Pancreas (tissue), 10 donors: ENCODE data around the gene CRAMP1. TPM values are rescaled to one million over a fixed set of nuclear protein-coding genes. Genes with fewer than 3 reads are reported as not detected.
A peak's percentile ranks its signal among the peaks of the same experiment; 100 is the strongest.

Experiments used
- ATAC-seq, 4 donors: fragments of 200-7000 bp; cut with Tn5 transposase; one replicate each; pipeline versions ENCODE4 v1.8.0 to v1.9.1; 2020; ENCODE audit warnings: mild to moderate bottlenecking in 4 of 4, moderate library complexity in 4 of 4
- DNase-seq, 6 donors: peaks; one replicate each; pipeline ENCODE4 v3.0.0-alpha.2; 2020
- FAIRE-seq: peaks from 2 replicates; lab custom pipeline; 2012; peaks lifted over from hg19 to GRCh38; lab: Jason Lieb, UNC
- H3K27ac ChIP-seq, 4 donors: fragments of 200-600 bp; sonication (generic); 1 replicate in 3 of 4; 2 replicates in 1 of 4; pipeline versions ENCODE4 v1.5.0 to v1.8.0; 2020
- H3K27me3 ChIP-seq, 4 donors: fragments of 200-600 bp; one replicate each; pipeline ENCODE4 v1.8.0; 2021
- H3K36me3 ChIP-seq, 3 donors: fragments of 200-600 bp; sonication (generic) in 1 of 3; one replicate each; pipeline versions ENCODE4 v1.5.0 to v1.8.0; 2020 to 2021
- H3K4me1 ChIP-seq, 3 donors: fragments of 200-600 bp; one replicate each; pipeline ENCODE4 v1.8.0; 2021
- H3K4me3 ChIP-seq, 4 donors: fragments of 200-600 bp; sonication (generic) in 2 of 4; one replicate each; pipeline versions ENCODE4 v1.5.0 to v1.8.0; 2020 to 2021
- H3K9me3 ChIP-seq, 4 donors: fragments of 200-600 bp; one replicate each; pipeline ENCODE4 v1.8.0; 2021
- CTCF ChIP-seq, 4 donors: fragments of 200-600 bp; sonication (generic) in 3 of 4; IDR thresholded peaks; one replicate each; pipeline versions ENCODE4 v1.5.0 to v1.8.0; 2021; ENCODE audit warnings: antibody characterized with exemption in 4 of 4
- WGBS, 2 donors: extraction: QIAGEN DNeasy Blood & Tissue Kit; methylation state at CpG; one replicate each; pipeline ENCODE4 v1.1.7; 2013; 5-methylcytosine and 5-hydroxymethylcytosine counted together
- intact Hi-C, 3 donors: fragments of 100-400 bp; cut with DNase I; formaldehyde crosslinking; loops; one replicate each; pipeline versions ENCODE4 v1.11.1 to v1.14.2; 2022
- polyA plus RNA-seq, 2 donors: library from polyadenylated mRNA; stranded (reverse); fragments of 200-250 nt; gene quantifications; one replicate each; pipeline ENCODE4 v1.2.3, GENCODE V29; 2013
- total RNA-seq, 6 donors: library from RNA; stranded (reverse); fragmentation: NEBNext Ultra II Directional in 4 of 6; extraction: Animal tissue kit (Norgen Biotek cat#: 25700) in 4 of 6; gene quantifications; one replicate each; pipeline versions ENCODE4 v1.2.1 to v1.2.4, GENCODE V29; 2021 to 2023
- donor health status: healthy with polysubstance abuse.
- donor health status: DM: no; HTN: no; CAD: no; lungs with moderate emphysema.
- donor health status: DM: no; HTN: no; CAD: no.
- donor health status: control.
- donor health status: control.
- donor health status: Bipolar disorder and iron deficiency.
- donor health status: DM: yes; HTN: yes; CAD: no.
- donor health status: DM: no; HTN: no; CAD: no.
- donor health status: DM: no; HTN: no; CAD: no.
- donor health status: DM: yes; HTN: yes; CAD: no.

CRAMP1 gene
- total and polyA plus RNA-seq, 8 donors: 4.6 to 16.2 (median 7.2) TPM

GRCh38 chr16:1642753-1643152, 30.6 kb downstream of the CRAMP1 start:
- no peak for ATAC-seq
- H3K4me1 ChIP-seq: no peaks in the 10 kb centered on the region
- no peaks in the 10 kb centered on the region for H3K9me3 ChIP-seq
- H3K4me3 ChIP-seq: no peak overlapping the region
- H3K27ac ChIP-seq: no peak overlapping the region
- FAIRE-seq: no peak
- no peak for DNase-seq
- TF ChIP-seq CTCF (IDR thresholded peaks at IDR 0.05): no peak
- H3K27me3 ChIP-seq: no peaks in the 10 kb centered on the region
- intact Hi-C loops: no loop called here
- H3K36me3 ChIP-seq: peaks cover 0 to 51% (median 12%) of the 10 kb centered on the region in 3 donors
- 92 to 93% methylated on average over 11 of the region's 11 CpGs for WGBS, 2 donors

GRCh38 chr16:1643521-1643920, 31.4 kb downstream of the CRAMP1 start:
- no peak for FAIRE-seq
- 96% methylated on average over 12 of the region's 12 CpGs for WGBS, 2 donors
- no peaks in the 10 kb centered on the region for H3K4me1 ChIP-seq

GRCh38 chr16:1645914-1646525, 33.9 kb downstream of the CRAMP1 start:
- ATAC-seq (peak in 1 of 4 donors; percentile 40), FAIRE-seq (no peak), DNase-seq (no peak)
- no peak for TF ChIP-seq CTCF (IDR thresholded peaks at IDR 0.05)
- no peaks in the 10 kb centered on the region for H3K27me3 ChIP-seq
- no peaks in the 10 kb centered on the region for H3K9me3 ChIP-seq
- H3K36me3 ChIP-seq: peaks cover 0 to 23% (median 0%) of the 10 kb centered on the region in 3 donors
- no peak overlapping the region for H3K4me3 ChIP-seq
- intact Hi-C loops: no loop called here
- WGBS, 2 donors: 85 to 86% methylated on average over 13 of the region's 13 CpGs
- H3K27ac ChIP-seq: no peak overlapping the region
- H3K4me1 ChIP-seq: no peaks in the 10 kb centered on the region

More at GRCh38 chr16:1643521-1643920, 31.4 kb downstream of the CRAMP1 start:
- H3K27ac ChIP-seq: no peak overlapping the region
- H3K27me3 ChIP-seq: no peaks in the 10 kb centered on the region
- intact Hi-C loops: no loop called here
- H3K36me3 ChIP-seq: peaks cover 0 to 43% (median 9%) of the 10 kb centered on the region in 3 donors
- ATAC-seq (no peak), DNase-seq (no peak)
- TF ChIP-seq CTCF (IDR thresholded peaks at IDR 0.05): no peak
- no peak overlapping the region for H3K4me3 ChIP-seq
- no peaks in the 10 kb centered on the region for H3K9me3 ChIP-seq

GRCh38 chr16:1647856-1648255, 35.7 kb downstream of the CRAMP1 start:
- 89 to 93% methylated on average over 13 of the region's 13 CpGs for WGBS, 2 donors
- Histone ChIP-seq H3K27me3 (no peaks in the 10 kb centered on the region), H3K9me3 (no peaks in the 10 kb centered on the region), H3K4me3 (no peak overlapping the region), H3K4me1 (no peaks in the 10 kb centered on the region), H3K27ac (no peak overlapping the region), H3K36me3 (peaks cover 1 to 10% (median 3%) of the 10 kb centered on the region in 3 donors)
- intact Hi-C loops: no loop called here
- TF ChIP-seq CTCF (IDR thresholded peaks at IDR 0.05): no peak
- FAIRE-seq (no peak), ATAC-seq (no peak), DNase-seq (no peak)

- H3K4me1 ChIP-seq: no peaks in the 10 kb centered on the region
- DNase-seq (no peak), ATAC-seq (no peak), FAIRE-seq (no peak)
- intact Hi-C loops: no loop called here
- 95 to 96% methylated on average over 4 of the region's 4 CpGs for WGBS, 2 donors
- no peak for TF ChIP-seq CTCF (IDR thresholded peaks at IDR 0.05)
- no peaks in the 10 kb centered on the region for H3K9me3 ChIP-seq
- no peak overlapping the region for H3K4me3 ChIP-seq
- no peaks in the 10 kb centered on the region for H3K27me3 ChIP-seq
- no peak overlapping the region for H3K27ac ChIP-seq
- H3K36me3 ChIP-seq: peaks cover 2 to 10% (median 8%) of the 10 kb centered on the region in 3 donors
These were observed 38.0 kb downstream of the CRAMP1 start for GRCh38 chr16:1650131-1650530.
